HepG2 (cell line): ENCODE measurements around the gene CD83. TPM values are rescaled to one million over a fixed set of nuclear protein-coding genes. Genes with fewer than 3 reads are reported as not detected.

Source experiments
- HNRNPLL ChIP-seq: fragments of 200-400 bp; formaldehyde crosslinking; IDR thresholded peaks from 2 replicates; pipeline ENCODE4 v1.6.1; 2017; ENCODE audit warnings: mild to moderate bottlenecking, low read depth, low read length; ENCODE audit not compliant: poor library complexity, severe bottlenecking
- RFX1 ChIP-seq: fragments of 450-650 bp; IDR thresholded peaks from 2 replicates; pipeline ENCODE4 v1.6.1; 2017
- ZFAT ChIP-seq: sonication (generic); formaldehyde crosslinking; conservative IDR thresholded peaks from 2 replicates; pipeline ENCODE4 v1.8.1; 2023; ENCODE audit warnings: missing genetic modification reagents, inconsistent platforms
- ZNF234 ChIP-seq: sonication (generic); formaldehyde crosslinking; conservative IDR thresholded peaks from 2 replicates; pipeline ENCODE4 v1.5.1; 2020; ENCODE audit warnings: mild to moderate bottlenecking, missing genetic modification reagents
- ZNF451 ChIP-seq: sonication (generic); formaldehyde crosslinking; IDR thresholded peaks from 2 replicates; pipeline ENCODE4 v1.5.0; 2020; ENCODE audit warnings: mild to moderate bottlenecking, missing genetic modification reagents
- polyA plus RNA-seq, 8 experiments: library from polyadenylated mRNA; depleted of rRNA in 3 of 8; stranded (reverse) in 7 of 8; unstranded in 1 of 8; fragments of >200 nt; fragmentation: Illumina TruSeq in 4 of 8; extraction: Trizol in 4 of 8; gene quantifications; 2 replicates each; pipeline versions ENCODE4 v1.2.1 to v1.2.3, GENCODE V29; 2011 to 2016; ENCODE audit warnings: low read depth in 4 of 8, missing spikeins in 1 of 8, mixed read lengths in 1 of 8; ENCODE audit not compliant: insufficient read depth in 1 of 8
- total RNA-seq, 5 experiments: library from RNA; depleted of rRNA; stranded (reverse); fragments of >200 nt; fragmentation: Illumina TruSeq; extraction: Trizol; gene quantifications; 2 replicates each; pipeline ENCODE4 v1.2.3, GENCODE V29; 2016; ENCODE audit warnings: low read depth in 1 of 5
- TF ChIP-seq, protein P1 (sequence below), 2 experiments: sonication (generic) in 1 of 2; formaldehyde crosslinking in 1 of 2; IDR thresholded peaks; 2 replicates each; pipeline versions ENCODE4 v1.6.1 to v1.9.0; 2014 to 2022; ENCODE audit warnings: antibody characterized with exemption in 1 of 2, borderline replicate concordance in 1 of 2, inconsistent platforms in 1 of 2, low read depth in 1 of 2, missing genetic modification reagents in 1 of 2
- TF ChIP-seq, protein P2 (sequence below): sonication (generic); formaldehyde crosslinking; IDR thresholded peaks from 2 replicates; pipeline ENCODE4 v1.5.1; 2020; ENCODE audit warnings: mild to moderate bottlenecking, missing genetic modification reagents, borderline replicate concordance
- TF ChIP-seq, protein P3 (sequence below): IDR thresholded peaks from 2 replicates; pipeline ENCODE4 v1.6.1; 2012; ENCODE audit warnings: low read length, improper control_type of control experiment
- TF ChIP-seq, protein P4 (sequence below): sonication (generic); formaldehyde crosslinking; conservative IDR thresholded peaks from 2 replicates; pipeline ENCODE4 v1.8.0; 2022; ENCODE audit warnings: missing genetic modification reagents

CD83 gene
- total and polyA plus RNA-seq, 2 of the 13 experiments (the other 11 are each of a cell fraction or from before 2014, with no cell fraction given) = 0.46 to 2.3 TPM

DNA sequence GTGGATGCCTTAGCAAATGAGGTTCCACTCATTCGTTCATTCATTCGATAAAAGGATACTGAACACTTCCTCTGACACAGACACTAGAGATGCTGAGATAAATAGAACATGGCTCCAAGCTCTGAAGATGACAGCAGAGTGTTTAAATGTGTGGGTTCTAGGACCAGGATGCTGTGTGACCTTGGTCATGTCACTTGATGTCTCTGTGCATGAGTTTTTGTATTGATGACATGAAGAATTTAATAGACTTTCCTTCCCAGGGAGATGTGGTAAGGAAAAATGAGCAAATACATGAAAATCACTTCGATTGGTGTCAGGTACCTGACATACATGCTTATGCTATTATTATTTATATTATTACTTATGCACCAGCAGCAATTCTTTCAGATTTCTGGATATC lies 34.3 kb upstream of the CD83 start (continued):
- TF ChIP-seq, protein P1, sequence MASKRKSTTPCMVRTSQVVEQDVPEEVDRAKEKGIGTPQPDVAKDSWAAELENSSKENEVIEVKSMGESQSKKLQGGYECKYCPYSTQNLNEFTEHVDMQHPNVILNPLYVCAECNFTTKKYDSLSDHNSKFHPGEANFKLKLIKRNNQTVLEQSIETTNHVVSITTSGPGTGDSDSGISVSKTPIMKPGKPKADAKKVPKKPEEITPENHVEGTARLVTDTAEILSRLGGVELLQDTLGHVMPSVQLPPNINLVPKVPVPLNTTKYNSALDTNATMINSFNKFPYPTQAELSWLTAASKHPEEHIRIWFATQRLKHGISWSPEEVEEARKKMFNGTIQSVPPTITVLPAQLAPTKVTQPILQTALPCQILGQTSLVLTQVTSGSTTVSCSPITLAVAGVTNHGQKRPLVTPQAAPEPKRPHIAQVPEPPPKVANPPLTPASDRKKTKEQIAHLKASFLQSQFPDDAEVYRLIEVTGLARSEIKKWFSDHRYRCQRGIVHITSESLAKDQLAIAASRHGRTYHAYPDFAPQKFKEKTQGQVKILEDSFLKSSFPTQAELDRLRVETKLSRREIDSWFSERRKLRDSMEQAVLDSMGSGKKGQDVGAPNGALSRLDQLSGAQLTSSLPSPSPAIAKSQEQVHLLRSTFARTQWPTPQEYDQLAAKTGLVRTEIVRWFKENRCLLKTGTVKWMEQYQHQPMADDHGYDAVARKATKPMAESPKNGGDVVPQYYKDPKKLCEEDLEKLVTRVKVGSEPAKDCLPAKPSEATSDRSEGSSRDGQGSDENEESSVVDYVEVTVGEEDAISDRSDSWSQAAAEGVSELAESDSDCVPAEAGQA (IDR thresholded peaks at IDR 0.05; ENCODE audit: low read depth) = no peak
- TF ChIP-seq, protein P1 (CRISPR knock-in tag; IDR thresholded peaks at IDR 0.05; ENCODE audit: borderline replicate concordance) = no peak
- TF ChIP-seq, protein P2, sequence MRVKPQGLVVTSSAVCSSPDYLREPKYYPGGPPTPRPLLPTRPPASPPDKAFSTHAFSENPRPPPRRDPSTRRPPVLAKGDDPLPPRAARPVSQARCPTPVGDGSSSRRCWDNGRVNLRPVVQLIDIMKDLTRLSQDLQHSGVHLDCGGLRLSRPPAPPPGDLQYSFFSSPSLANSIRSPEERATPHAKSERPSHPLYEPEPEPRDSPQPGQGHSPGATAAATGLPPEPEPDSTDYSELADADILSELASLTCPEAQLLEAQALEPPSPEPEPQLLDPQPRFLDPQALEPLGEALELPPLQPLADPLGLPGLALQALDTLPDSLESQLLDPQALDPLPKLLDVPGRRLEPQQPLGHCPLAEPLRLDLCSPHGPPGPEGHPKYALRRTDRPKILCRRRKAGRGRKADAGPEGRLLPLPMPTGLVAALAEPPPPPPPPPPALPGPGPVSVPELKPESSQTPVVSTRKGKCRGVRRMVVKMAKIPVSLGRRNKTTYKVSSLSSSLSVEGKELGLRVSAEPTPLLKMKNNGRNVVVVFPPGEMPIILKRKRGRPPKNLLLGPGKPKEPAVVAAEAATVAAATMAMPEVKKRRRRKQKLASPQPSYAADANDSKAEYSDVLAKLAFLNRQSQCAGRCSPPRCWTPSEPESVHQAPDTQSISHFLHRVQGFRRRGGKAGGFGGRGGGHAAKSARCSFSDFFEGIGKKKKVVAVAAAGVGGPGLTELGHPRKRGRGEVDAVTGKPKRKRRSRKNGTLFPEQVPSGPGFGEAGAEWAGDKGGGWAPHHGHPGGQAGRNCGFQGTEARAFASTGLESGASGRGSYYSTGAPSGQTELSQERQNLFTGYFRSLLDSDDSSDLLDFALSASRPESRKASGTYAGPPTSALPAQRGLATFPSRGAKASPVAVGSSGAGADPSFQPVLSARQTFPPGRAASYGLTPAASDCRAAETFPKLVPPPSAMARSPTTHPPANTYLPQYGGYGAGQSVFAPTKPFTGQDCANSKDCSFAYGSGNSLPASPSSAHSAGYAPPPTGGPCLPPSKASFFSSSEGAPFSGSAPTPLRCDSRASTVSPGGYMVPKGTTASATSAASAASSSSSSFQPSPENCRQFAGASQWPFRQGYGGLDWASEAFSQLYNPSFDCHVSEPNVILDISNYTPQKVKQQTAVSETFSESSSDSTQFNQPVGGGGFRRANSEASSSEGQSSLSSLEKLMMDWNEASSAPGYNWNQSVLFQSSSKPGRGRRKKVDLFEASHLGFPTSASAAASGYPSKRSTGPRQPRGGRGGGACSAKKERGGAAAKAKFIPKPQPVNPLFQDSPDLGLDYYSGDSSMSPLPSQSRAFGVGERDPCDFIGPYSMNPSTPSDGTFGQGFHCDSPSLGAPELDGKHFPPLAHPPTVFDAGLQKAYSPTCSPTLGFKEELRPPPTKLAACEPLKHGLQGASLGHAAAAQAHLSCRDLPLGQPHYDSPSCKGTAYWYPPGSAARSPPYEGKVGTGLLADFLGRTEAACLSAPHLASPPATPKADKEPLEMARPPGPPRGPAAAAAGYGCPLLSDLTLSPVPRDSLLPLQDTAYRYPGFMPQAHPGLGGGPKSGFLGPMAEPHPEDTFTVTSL (CRISPR knock-in tag) = no peak
- TF ChIP-seq, protein P3, sequence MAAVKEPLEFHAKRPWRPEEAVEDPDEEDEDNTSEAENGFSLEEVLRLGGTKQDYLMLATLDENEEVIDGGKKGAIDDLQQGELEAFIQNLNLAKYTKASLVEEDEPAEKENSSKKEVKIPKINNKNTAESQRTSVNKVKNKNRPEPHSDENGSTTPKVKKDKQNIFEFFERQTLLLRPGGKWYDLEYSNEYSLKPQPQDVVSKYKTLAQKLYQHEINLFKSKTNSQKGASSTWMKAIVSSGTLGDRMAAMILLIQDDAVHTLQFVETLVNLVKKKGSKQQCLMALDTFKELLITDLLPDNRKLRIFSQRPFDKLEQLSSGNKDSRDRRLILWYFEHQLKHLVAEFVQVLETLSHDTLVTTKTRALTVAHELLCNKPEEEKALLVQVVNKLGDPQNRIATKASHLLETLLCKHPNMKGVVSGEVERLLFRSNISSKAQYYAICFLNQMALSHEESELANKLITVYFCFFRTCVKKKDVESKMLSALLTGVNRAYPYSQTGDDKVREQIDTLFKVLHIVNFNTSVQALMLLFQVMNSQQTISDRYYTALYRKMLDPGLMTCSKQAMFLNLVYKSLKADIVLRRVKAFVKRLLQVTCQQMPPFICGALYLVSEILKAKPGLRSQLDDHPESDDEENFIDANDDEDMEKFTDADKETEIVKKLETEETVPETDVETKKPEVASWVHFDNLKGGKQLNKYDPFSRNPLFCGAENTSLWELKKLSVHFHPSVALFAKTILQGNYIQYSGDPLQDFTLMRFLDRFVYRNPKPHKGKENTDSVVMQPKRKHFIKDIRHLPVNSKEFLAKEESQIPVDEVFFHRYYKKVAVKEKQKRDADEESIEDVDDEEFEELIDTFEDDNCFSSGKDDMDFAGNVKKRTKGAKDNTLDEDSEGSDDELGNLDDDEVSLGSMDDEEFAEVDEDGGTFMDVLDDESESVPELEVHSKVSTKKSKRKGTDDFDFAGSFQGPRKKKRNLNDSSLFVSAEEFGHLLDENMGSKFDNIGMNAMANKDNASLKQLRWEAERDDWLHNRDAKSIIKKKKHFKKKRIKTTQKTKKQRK = no peak
- no peak for TF ChIP-seq ZFAT (CRISPR knock-in tag)
- TF ChIP-seq, protein P4, sequence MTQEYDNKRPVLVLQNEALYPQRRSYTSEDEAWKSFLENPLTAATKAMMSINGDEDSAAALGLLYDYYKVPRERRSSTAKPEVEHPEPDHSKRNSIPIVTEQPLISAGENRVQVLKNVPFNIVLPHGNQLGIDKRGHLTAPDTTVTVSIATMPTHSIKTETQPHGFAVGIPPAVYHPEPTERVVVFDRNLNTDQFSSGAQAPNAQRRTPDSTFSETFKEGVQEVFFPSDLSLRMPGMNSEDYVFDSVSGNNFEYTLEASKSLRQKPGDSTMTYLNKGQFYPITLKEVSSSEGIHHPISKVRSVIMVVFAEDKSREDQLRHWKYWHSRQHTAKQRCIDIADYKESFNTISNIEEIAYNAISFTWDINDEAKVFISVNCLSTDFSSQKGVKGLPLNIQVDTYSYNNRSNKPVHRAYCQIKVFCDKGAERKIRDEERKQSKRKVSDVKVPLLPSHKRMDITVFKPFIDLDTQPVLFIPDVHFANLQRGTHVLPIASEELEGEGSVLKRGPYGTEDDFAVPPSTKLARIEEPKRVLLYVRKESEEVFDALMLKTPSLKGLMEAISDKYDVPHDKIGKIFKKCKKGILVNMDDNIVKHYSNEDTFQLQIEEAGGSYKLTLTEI (CRISPR knock-in tag) = no peak
- no peak for TF ChIP-seq ZNF451 (CRISPR knock-in tag)
- no peak for TF ChIP-seq RFX1
- TF ChIP-seq HNRNPLL = no peak
- no peak for TF ChIP-seq ZNF234 (CRISPR knock-in tag)
